Raji (cell line): Measurements from ENCODE around the gene NSMF.

Experiments
- POLR2A ChIP-seq: IDR thresholded peaks from 2 replicates; pipeline ENCODE4 v1.6.1; 2011; ENCODE audit warnings: low read depth, low read length, control low read depth; ENCODE audit not compliant: insufficient read depth

Gene NSMF

DNA sequence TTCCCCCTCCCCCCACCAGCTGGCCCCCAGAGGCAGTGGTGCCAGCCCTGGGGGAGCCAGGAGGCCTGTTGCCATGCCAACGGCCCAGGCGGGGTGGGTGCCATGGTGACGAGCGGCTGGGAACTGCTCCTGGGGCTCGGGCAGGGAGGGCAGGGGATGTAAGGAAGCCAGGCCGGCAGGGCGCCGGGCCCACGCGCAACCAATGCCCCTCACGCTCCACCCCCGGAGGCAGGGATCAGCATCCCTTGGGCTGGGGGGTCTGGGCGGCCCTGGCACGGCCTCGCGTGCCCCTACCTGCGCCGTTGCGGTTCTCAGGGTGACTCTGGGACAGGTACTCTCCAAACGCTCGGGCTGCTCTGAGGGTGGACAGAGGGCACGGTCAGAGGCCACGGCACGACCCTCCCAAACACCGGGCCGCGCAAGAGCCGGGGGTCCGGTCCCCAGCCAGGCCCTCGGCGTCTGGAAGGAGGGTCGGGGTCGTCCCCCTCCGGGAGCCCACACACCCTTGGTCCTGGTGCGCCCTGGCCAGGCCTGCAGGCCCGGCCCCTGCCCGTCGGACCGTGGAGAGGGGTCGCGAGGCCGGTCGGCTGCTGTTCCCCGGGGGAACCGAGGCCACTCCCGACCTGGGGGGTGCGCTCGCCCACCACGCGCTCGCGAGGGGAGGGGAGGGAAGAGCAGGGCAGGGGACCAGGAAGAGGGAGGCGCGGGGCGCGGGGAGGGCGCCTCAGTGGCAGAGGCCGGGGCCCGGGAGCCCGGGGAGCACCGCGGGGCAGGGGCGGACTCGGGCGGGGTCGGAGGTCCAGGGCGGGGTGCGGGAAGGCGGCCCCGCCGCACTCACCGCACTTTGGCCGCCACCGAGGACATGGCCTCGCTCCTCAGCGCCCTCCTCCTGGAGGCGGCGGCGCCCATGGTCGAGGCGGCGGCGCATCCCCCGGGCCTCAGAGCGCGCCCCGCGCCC is 661 bp downstream of the NSMF start:
- TF ChIP-seq POLR2A: no peak

DNA sequence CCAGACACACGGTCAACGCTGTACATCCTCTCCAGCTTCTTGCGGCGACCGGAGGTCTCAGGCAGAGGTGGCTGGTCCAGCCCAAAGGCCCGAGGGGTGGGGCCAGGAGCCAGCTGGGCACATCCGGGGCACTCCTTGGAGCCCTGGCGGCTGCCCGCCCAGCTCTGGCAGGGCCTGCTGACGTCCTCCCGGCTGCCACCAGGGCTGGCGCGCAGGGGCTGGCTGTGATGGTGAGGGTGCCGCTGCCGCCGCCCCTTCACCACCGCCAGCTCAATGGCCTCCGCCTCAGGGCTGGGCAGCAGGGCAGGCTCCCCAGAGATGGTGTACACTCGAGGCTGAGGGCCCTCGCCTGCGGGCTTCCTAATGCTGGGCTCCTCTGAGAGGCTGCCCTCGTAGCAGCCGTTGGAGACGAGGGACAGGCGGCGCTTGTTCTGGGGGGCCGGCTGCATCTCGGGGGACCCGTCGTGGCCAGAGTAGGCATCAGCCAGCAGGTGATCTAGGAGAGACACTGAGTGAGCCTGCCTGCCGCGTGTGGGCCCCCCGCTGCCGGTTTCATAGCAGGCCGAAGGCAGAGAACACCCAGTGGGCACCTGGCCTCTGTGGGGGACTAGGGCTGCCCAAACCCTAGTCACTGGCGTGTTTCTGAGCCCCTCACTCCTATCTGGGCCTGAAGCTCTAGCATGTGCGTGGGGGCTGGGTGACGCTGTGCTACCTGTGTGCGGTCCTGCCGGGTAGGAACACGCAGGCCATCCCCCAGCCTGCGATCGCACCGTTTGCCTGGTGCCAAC is 1.5 kb downstream of the NSMF start:
- no peak for TF ChIP-seq POLR2A

DNA sequence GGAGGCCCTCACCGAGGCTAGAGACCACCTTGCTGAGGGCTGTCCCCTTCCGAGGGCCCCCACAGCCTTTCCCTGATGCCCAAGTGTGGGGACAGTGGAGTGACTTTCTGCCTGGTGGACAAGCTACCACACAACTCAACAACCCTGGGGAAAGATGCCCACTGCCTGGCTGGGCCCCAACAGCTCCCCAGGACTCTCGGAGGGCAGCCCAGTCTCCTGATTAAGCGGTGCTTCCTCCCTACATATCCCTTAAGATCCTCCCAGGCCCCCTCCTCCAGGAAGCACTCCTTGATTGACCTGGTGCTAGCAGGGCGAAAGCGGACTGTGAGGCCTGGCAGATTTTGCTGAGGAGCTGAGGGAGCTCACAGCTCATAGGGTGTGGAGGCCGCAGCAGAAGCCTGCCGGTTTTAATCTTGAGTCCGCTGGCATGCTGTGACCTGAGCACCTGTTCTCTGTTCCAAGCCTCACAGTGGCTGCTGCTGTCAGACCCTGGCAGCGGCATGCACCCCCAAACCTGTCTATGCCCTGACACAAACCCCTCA is 2.2 kb downstream of the NSMF start:
- TF ChIP-seq POLR2A: no peak

DNA sequence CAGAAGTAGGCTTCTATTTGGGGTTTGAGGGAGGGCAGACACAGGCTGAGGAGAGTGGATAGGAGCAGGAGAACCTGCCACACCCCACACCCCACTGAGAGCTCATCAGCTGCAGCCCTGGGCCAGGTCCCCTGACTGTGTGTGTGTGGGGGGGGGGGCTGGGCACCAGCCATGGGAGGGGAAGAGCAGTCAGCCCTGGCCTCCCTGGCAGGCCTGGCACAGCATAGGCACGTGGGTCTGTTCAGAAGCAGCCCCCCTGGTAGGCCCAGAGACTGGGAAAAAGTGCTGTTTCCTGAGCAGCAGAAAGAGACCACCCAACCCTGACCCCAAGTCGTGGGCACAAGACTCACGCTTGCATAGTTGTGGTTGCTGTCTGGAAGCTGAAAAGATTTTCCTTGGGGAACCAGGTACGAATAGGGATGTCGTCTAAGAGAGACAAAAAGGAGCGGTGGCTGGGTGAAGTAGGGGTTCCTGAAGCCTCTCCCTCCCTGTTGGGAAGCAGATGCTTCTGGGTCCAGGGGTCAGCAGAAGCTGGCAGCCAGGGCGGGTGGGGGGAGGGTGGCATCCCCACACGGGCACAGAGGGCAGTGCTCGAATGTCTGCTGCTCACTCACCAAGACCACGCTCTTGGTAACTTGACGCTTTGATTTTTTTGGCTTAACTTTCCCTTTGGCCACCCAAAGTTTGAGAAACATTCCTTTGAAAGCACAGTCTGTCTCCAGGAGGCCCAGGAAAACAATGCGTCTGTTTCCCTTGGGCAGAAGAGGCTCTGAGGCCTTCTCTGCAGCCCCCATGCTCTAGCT is 2.9 kb downstream of the NSMF start:
- no peak for TF ChIP-seq POLR2A

DNA sequence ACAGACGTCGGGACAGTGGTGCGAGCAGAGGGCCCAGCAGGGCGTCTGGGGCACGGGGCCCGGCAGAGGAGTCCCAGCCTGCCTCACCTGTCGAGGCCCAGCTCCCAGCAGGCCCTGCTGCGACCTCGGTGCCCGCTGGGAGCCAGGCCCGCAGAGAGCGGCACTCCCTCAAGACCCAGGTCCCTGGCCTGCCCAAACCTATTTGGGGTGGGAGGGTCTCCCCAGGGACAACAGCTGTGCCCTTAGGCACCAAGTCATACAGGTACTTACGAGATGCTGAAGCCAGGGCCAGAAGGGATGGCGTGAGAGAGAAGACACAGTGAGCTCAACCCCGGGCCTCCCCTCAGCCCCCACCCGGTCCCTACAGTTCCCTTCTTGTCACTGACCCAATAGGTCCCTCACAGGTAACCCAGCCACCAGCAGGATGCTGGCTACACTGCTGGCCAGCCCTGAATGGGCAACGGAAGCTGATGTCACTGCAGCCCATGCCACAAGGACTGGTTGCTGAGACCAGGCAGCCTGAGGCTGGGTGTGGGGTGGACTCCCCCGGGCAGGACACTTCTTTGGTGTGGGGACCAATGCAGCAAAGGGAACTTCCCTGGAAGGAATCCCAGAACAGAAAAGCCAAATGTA is 3.7 kb downstream of the NSMF start:
- no peak for TF ChIP-seq POLR2A

DNA sequence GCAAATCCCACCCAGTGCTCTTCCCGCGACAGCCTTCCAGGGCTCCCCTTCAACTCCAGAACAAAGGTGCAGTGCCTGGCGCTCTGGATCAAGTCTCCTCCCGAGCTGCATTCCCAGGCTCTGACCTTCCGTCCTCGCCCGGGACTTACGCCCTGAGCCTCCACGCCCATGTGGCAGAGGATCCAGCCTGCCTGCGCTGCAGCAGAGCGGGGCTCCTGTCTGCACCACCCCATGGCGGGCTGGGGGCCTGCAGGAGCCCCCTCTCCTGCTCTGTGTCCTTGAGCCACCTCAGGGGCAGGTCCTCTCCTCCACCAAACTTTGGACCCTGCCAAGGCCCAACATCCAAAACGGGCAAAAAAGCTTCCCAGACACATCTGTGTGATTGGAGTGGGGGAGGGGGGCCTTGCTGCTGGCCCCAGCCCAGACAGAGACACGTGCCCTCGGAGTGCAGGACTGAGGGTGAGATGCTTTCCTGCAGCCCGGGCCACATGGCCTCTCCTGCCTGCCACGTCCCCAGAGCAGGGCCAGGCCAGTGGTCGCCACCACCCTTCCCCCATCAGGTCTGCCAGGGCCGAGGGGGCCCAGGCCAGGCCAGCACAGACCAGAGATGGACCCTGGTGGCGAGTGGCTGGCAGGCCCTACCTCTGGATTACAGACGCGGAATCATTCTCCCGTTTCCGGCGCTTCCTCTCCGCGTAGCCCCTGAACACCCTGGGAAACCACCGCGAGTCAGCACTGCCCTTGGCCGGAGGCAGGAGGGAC is 4.4 kb downstream of the NSMF start:
- no peak for TF ChIP-seq POLR2A

DNA sequence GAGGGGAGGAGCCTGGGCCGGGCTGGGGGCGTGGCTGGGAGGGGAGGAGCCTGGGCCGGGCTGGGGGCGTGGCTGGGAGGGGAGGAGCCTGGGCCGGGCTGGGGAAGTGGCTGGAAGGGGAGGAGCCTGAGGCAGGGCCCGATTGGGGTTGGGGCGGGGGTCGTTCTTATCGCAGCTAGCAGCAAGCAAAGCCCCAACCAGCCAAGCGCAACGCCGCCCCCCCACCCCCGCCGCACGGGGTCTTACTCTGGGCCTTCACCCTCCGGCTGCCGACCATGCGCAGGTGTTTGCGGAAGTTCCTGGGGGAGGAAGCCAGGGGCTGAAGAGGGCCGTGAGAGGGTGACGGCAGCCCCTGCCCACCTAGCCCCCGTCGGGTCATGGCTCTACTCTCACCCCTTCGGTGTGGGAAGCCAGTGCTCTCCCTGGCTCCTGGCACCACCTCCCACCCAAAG is 5.0 kb downstream of the NSMF start:
- TF ChIP-seq POLR2A: no peak

DNA sequence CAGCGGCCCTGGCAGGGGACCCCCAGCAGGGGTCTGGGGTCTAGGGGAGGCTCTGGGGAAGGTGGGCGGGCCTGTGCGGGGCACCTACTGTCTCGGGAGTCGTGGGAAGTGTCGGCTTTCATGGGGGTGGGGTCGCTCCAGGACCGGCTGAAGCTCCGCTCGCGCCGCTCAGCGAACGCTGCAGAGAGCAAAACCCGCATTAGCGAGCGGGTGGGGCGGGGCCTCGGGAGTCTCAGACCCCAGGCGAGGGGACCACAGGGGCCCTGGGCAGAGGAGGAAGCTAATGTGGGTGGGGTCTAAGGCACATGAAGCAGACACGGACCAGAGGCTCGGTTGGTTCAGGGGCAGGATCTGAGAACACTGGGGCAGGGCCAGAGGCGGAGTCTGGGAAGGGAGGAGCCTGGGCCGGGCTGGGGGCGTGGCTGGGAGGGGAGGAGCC is 5.5 kb downstream of the NSMF start:
- TF ChIP-seq POLR2A: no peak

DNA sequence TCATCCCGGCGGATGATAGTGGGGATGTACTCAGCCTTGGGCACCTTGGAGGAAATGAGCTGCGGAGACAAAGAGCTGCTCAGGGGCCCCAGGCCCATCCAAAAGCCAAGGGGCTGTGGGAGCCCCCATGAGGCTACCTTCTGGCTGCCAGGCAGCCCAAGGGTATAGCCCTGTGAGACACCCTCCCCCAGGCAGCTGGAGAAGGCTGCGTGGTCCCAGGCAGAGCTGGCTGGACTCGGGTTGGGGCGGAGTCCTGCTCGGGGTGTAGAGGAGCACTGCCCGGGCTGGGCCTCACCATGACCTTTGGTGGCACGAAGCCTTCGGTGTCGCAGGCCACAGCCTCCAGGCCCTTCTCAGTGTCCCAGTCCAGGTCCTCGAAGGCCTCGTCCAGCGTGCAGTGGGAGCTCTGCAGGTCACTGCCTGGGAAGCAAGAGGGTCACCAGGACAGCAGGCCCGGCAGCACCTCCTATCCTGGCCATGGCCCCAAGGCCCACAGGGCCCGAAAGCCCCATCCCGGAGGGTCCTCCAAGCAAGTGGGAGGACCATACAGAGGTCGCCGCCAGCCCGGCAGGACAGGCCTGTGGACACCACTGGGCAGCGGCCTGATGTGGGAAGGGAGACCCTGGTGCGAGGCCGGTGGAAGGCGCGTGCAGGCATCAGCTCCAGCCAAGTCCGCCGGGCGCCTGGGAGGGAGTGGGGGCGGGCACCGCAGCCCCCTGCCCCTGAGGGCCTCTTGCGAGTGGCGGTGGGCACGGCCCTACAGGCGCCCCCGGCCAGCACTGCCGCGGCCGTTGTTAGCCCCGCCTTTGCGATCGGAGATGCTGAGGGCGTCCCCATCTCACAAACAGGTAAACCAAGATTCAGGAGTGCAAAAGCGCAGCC is 6.1 kb downstream of the NSMF start:
- no peak for TF ChIP-seq POLR2A

DNA sequence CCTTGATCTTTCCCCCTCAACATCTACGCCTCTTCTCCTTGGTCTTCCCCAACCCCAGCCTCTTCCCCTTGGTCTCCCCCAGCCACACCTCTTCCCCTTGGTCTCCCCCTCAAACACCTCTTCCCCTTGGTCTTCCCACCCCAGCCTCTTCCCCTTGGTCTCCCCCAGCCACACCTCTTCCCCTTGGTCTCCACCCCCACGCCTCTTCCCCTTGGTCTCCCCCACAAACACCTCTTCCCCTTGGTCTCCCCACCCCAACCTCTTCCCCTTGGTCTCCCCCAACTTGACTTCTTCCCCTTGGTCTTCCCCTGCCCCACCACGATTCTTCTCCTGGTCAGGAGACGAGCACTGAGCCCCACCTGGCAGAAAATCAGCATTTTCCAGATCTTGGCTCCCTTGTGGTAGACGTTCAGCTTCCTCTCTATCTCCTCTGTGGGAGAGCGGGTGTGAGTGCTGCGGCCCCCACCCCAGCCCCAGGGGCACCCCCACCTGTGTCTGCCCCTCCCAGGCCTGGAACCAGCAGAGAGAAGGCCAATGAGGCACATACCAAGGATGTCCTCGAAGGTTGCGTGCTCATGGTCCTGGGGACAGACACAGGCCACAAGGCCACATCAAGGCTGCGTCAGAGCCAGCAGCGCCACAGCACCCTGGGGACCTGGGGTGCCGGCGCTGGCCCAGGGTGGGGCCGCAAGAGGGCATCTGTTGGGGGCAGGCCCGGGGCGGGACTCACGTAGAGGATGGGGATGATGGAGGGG is 7.0 kb downstream of the NSMF start:
- TF ChIP-seq POLR2A: no peak

DNA sequence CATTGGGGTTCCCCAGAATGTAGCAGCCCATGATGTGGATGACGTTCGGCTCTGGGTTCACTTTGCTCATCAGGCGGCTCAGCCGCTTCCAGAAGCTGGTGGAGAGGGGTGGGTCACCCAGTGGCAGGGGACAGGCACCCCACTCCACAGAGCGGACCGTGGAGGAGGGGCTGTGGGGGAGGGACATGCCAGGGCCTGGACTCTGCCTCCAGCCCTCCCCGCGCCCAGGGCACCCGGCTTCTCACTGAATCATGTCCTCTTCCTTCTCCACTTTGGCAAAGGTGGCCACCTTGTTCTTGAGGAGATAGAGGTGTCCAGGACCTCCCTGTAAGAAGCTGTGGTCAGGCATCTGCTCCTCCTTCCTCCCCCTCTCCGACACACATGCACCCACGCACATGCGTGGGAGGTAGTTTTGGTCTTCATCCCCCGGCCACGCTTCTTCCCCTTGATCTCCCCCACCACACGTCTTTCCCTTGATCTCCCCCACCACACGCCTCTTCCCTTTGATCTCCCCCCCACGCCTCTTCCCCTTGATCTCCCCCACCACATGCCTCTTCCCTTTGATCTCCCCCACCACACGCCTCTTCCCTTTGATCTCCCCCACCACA is 9.1 kb downstream of the NSMF start:
- no peak for TF ChIP-seq POLR2A
